ENCODE data around the gene DOLPP1.
"Not testable (repeated sequence)": the region's sequence is repeated elsewhere in the genome, so short reads cannot be mapped to it uniquely, and the experiment has no call there.

The DOLPP1 gene

GRCh38 chr9:129111528-129112151, 30.7 kb downstream of the DOLPP1 start:
- DNase-seq (ENCODE audit: low read depth): no peak

DNA sequence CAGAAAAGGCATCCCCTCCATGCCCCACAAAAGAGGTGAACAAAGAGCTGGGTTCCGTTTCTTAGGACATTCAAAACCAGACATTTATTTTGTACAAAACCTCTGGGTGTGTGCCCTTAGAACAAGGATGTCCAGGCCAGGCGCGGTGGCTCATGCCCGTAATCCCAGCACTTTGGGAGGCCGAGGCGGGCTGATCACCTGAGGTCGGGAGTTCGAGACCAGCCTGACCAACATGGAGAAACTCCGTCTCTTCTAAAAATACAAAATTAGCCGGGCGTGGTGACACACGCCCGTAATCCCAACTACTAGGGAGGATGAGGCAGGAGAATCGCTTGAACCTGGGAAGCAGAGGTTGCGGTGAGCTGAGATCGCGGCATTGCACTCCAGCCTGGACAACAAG, 31.6 kb downstream of the DOLPP1 start:
- DNase-seq (ENCODE audit: low read depth): not testable (repeated sequence)

GRCh38 chr9:129113645-129114304, 32.9 kb downstream of the DOLPP1 start:
- DNase-seq (ENCODE audit: low read depth): no peak

GRCh38 chr9:129118799-129119198, 37.9 kb downstream of the DOLPP1 start:
- no peak for DNase-seq (ENCODE audit: low read depth)

- no peak for DNase-seq (ENCODE audit: low read depth)
Observed at GRCh38 chr9:129121483-129121882, 40.6 kb downstream of the DOLPP1 start.

- DNase-seq (ENCODE audit: low read depth): no peak
Observed at GRCh38 chr9:129122133-129122532, 41.2 kb downstream of the DOLPP1 start.

GRCh38 chr9:129122976-129123375, 42.1 kb downstream of the DOLPP1 start:
- DNase-seq (ENCODE audit: low read depth): not testable (repeated sequence)

DNA sequence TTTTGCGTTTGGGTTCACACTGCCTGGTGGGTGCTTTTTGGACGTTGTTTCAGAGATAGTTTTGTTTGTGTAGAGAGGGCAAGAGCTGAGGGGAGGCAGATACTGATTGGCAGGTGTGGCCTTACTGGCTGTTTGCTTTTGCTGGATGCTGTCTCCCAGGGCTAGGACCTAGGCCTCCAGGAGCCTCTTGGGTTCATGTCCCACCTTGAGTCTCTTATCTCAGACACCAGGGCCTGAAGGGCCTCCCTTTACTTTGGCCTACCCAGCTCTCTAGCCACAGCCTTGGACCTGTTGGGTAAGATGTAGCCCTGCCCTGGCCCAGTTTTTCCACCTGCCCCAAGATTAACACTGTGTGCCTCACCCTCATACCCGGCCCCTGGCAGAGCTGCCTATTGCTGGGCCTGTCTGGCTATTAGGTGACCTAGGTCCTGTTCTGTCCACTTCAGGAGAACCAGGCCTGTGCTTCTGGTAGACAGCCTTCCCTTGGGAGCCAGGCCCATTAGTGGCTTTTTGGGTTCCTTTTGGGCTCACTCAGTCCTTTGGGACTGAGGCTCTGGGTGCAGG, 43.7 kb downstream of the DOLPP1 start:
- DNase-seq (ENCODE audit: low read depth): no peak

GRCh38 chr9:129125478-129125877, 44.6 kb downstream of the DOLPP1 start:
- DNase-seq (ENCODE audit: low read depth): no peak

GRCh38 chr9:129126749-129127618, 46.1 kb downstream of the DOLPP1 start:
- no peak for DNase-seq (ENCODE audit: low read depth)

DNA sequence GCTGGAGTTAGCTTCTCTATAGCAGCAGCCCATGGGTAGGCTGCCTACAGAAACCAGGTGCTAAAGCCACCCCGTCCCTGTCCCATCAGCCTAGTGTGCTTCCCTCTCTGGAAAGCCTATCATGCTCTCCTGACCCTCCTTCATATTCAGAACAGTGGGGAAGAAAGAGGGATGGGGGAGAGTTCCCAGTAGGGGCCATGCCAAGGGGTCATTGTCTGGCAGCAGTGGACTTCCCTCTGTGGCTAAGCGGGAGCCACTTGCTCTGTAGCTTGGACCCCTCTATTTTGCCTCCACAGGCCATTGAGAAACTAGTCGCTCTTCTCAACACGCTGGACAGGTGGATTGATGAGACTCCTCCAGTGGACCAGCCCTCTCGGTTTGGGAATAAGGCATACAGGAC, 47.8 kb downstream of the DOLPP1 start:
- no peak for DNase-seq (ENCODE audit: low read depth)

GRCh38 chr9:129130271-129130670, 49.4 kb downstream of the DOLPP1 start:
- not testable (repeated sequence) for DNase-seq (ENCODE audit: low read depth)

DNA sequence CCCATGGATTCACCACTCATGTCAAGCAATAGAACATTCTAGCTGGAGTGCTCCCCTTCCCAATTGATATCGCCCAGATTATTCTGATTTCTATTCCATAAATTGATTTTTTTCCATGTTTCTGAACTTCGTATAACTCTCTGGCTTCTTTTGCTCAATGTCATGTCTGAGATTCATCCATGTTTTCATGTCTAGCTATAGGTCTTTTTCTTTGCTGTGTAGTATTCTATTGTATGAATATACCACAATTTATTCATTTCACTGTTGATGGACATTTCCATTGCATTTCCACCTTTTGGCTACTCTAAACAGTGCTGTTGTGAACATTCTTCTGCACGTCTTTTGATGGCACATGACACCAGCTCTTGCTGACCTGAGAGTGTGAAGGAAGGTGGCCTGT, 49.9 kb downstream of the DOLPP1 start:
- no peak for DNase-seq (ENCODE audit: low read depth)

DNA sequence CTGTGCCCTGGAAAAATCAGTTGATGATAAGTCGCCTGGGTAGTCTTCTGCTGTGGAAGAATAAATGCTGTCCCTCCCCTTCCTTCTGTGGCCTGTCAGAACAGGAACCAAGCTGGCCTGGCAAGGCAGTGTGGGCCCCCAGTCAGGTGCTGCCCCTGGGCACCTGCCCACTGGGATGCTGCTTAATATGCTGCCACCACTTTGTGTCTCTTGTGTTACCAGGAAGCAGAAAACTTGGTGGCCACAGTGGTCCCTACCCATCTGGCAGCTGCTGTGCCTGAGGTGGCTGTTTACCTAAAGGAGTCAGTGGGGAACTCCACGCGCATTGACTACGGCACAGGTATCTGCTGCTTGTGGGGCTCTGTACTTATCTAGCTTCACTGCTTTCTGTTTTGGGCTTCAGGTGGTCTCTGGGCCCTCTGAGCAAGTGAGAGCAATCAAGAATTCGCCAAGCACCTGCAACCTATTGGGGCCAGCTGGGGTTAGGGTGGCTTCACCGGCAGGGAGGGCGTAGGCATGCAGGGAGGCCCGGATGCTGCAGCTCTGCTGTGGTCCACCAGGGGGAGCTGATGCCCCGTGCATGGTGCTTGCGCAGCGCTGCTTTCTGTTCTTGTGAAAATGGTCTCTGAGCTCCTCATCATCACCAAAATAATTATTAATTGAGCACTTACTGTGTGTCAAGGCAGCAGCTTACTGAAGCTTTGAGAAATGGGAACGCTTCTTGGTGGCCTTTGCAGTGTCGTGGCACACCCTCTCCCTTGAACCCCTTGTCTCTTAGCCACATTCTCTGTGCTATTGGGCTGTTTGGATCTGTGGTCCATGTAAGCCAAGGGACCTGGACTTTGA, 50.6 kb downstream of the DOLPP1 start:
- DNase-seq (ENCODE audit: low read depth): peak; percentile 75

GRCh38 chr9:129133082-129133481, 52.2 kb downstream of the DOLPP1 start:
- DNase-seq (ENCODE audit: low read depth): no peak

- DNase-seq (ENCODE audit: low read depth): no peak
Observed at GRCh38 chr9:129135476-129135875, 54.6 kb downstream of the DOLPP1 start.

GRCh38 chr9:129136446-129137035, 55.6 kb downstream of the DOLPP1 start:
- no peak for DNase-seq (ENCODE audit: low read depth)

- no peak for DNase-seq (ENCODE audit: low read depth)
Observed at GRCh38 chr9:129137292-129138143, 56.6 kb downstream of the DOLPP1 start.

DNA sequence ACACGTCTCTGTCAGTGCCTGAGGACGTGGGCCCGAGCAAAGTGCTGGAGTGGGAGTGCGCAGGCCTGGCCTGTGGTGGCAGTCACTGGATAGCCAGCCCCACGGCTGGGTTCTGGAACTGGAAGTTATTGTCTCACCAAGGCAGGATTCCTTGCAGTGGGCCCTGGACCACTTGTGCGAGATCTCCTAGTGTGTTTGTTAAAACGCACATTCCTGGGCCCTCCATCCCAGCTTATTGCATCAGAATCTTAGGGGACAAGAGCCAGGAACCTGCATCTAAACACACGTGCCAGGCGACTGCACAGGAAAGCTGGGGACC, 57.2 kb downstream of the DOLPP1 start:
- DNase-seq (ENCODE audit: low read depth): no peak

GRCh38 chr9:129138476-129139232, 57.7 kb downstream of the DOLPP1 start:
- DNase-seq (ENCODE audit: low read depth): no peak
